ENCODE results near the gene IRF2BP2.

GRCh38 chr1:234634387-234634786 is 24.4 kb upstream of the IRF2BP2 start:
- TF ChIP-seq CTCF (tag by site-specific recombination; IDR thresholded peaks at IDR 0.05) (no peak), ZNF19 (tag by site-specific recombination; IDR thresholded peaks at IDR 0.05; ENCODE audit: low read depth) (no peak), ZBTB10 (tag by site-specific recombination; IDR thresholded peaks at IDR 0.05) (no peak), ZNF416 (tag by site-specific recombination; IDR thresholded peaks at IDR 0.05) (no peak), INSM2 (tag by site-specific recombination; IDR thresholded peaks at IDR 0.05) (no peak), BCL11B (tag by site-specific recombination; IDR thresholded peaks at IDR 0.05; ENCODE audit: low read depth) (no peak), MEIS1 (CRISPR knock-in tag; IDR thresholded peaks at IDR 0.05; ENCODE audit: borderline replicate concordance) (no peak), ZNF138 (tag by site-specific recombination; IDR thresholded peaks at IDR 0.05; ENCODE audit: borderline replicate concordance) (no peak), ZNF768 (tag by site-specific recombination; IDR thresholded peaks at IDR 0.05) (no peak), KLF7 (tag by site-specific recombination; IDR thresholded peaks at IDR 0.05; ENCODE audit: borderline replicate concordance) (no peak), ZNF654 (tag by site-specific recombination; IDR thresholded peaks at IDR 0.05; ENCODE audit: low read depth) (no peak)

Measured in HEK293 (cell line).